Activated CD4-positive, alpha-beta T cell treated with anti-CD3 and anti-CD28 coated beads, Interleukin-2, amount 50 U/mL, for 48 hours (primary cell): ENCODE data around the gene RAB41.
"Not testable (repeated sequence)": the region's sequence is repeated elsewhere in the genome, so short reads cannot be mapped to it uniquely, and the experiment has no call there.

Experiments
- DNase-seq, 2 experiments: peaks; one replicate each; pipeline ENCODE4 v3.0.0-alpha.2; 2020

The RAB41 gene

GRCh38 chrX:70292788-70293187 lies 10.8 kb downstream of the RAB41 start:
- DNase-seq = no peak

DNA sequence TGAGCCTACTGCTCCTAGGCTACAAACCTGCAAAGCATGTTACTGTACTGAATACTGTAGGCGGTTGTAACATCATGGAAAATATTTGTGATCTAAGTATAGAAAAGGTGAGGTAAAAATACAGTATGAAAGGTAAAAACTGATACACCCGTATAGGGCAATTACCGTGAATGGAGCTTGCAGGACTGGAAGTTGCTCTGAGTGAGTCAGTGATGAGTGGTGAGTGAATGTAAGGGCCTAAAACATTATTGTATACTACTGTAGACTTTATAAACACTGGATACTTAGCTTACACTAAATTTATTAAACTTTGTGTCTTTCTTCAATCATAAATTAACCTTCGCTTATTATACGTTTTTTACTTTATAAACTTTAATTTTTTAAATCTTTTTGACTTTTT lies 11.6 kb downstream of the RAB41 start:
- no peak for DNase-seq

GRCh38 chrX:70301716-70302115 lies 19.7 kb downstream of the RAB41 start:
- no peak for DNase-seq

GRCh38 chrX:70313503-70313902 lies 31.5 kb downstream of the RAB41 start:
- no peak for DNase-seq

- DNase-seq = no peak
These were observed 40.8 kb downstream of the RAB41 start for GRCh38 chrX:70322784-70323183.

DNA sequence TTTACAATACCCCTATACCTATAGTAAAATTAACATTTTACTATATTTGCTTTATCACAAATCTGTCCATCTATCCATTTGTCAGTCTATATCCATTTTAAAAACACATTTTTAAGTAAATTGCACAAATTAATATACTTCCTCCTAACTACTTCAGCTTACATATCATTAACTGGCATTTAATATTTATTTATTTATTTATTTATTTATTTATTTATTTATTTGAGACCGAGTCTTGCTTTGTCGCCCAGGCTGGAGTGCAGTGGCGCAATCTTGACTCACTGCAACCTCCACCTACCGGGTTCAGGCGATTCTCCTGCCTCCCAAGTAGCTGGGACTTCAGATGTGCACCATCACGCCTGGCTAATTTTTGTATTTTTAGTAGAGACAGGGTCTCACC lies 41.7 kb downstream of the RAB41 start:
- DNase-seq = not testable (repeated sequence)

DNA sequence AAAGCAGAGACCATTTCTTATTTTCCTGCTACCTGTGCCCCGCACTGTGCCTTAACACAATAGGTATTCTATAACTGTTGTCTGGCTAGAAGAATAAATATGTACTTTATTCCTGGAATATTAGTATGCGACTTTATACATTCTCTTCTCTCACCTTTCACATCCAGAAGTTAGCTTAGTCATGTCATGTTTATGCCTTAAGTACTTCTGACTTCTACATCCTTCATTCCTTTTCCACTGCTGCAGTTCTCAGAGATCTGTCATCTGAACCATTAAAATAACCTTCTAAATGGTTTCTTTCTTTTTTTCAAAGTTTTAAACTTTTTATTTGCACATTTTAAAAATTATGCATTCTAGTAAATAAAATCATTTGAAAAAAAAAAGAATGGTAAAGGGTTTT lies 42.4 kb downstream of the RAB41 start:
- no peak for DNase-seq

DNA sequence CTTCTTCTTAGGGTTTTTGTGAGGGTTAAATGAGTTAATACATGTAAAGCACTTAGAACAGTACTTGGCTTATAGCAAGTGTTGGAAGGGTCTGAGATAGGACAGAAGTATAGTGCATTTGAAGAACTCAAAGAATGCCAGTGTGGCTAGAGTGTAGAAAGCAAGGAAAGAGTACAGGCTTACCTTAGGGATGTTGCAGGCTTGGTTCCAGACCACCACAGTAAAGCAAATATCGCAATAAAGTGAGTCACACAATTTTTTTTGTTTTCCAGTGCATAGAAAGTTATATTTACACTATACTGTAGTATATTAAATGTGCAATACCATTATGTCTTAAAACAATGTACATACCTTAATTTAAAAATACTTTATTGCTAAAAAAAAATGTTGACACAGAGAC lies 49.2 kb downstream of the RAB41 start:
- DNase-seq = no peak

- DNase-seq = no peak
These were observed 50.6 kb downstream of the RAB41 start for GRCh38 chrX:70332600-70332999.
